Endodermal cell (in vitro differentiated cells): ENCODE data around the gene P2RX1. TPM values are rescaled to one million over a fixed set of nuclear protein-coding genes. Genes with fewer than 3 reads are reported as not detected.
"Not testable (repeated sequence)": the region's sequence is repeated elsewhere in the genome, so short reads cannot be mapped to it uniquely, and the experiment has no call there.

Source experiments
- DNase-seq: peaks from one replicate; pipeline ENCODE4 v3.0.0-alpha.2; 2017
- H3K27ac ChIP-seq: 2 replicates; pipeline ENCODE4 v1.5.1; 2013; ENCODE audit warnings: mild to moderate bottlenecking, low read depth, low read length, moderate library complexity
- H3K27me3 ChIP-seq: 2 replicates; pipeline ENCODE4 v1.6.1; 2013; ENCODE audit warnings: mild to moderate bottlenecking, low read length, moderate library complexity; ENCODE audit not compliant: insufficient read depth, control insufficient read depth, poor library complexity, severe bottlenecking
- H3K36me3 ChIP-seq: 2 replicates; pipeline ENCODE4 v1.7.0; 2013; ENCODE audit warnings: mild to moderate bottlenecking, low read length, moderate library complexity; ENCODE audit not compliant: control insufficient read depth, insufficient read depth
- H3K4me1 ChIP-seq: one replicate; pipeline ENCODE4 v1.7.0; 2013; ENCODE audit warnings: low read length; ENCODE audit not compliant: control insufficient read depth, insufficient read depth
- H3K4me3 ChIP-seq: 2 replicates; pipeline ENCODE4 v1.5.1; 2013; ENCODE audit warnings: mild to moderate bottlenecking, low read length, moderate library complexity
- H3K9ac ChIP-seq: 2 replicates; pipeline ENCODE4 v1.6.1; 2013; ENCODE audit warnings: mild to moderate bottlenecking, low read length, moderate library complexity; ENCODE audit not compliant: poor library complexity, severe bottlenecking; ENCODE audit errors: extremely low read depth
- H3K9me3 ChIP-seq: 2 replicates; pipeline ENCODE4 v1.6.1; 2013; ENCODE audit warnings: mild to moderate bottlenecking, low read length, moderate library complexity; ENCODE audit not compliant: control insufficient read depth
- H3K27ac Mint-ChIP-seq: 2 replicates; pipeline ENCODE4 v1.8.0; 2020; ENCODE audit warnings: mixed read lengths
- H3K27me3 Mint-ChIP-seq: 2 replicates; pipeline ENCODE4 v1.8.0; 2021; ENCODE audit warnings: mild to moderate bottlenecking, mixed read lengths; ENCODE audit not compliant: insufficient read depth
- H3K36me3 Mint-ChIP-seq: 2 replicates; pipeline ENCODE4 v1.8.0; 2020; ENCODE audit warnings: low read depth, mixed read lengths
- H3K4me1 Mint-ChIP-seq: 2 replicates; pipeline ENCODE4 v1.8.0; 2020; ENCODE audit warnings: mixed read lengths
- H3K4me3 Mint-ChIP-seq: 2 replicates; pipeline ENCODE4 v1.8.0; 2020; ENCODE audit warnings: mild to moderate bottlenecking, moderate library complexity, mixed read lengths
- H3K9me3 Mint-ChIP-seq: 2 replicates; pipeline ENCODE4 v1.8.0; 2020; ENCODE audit warnings: mild to moderate bottlenecking, mixed read lengths
- CTCF ChIP-seq: fragments of 200-600 bp; sonication (generic); conservative IDR thresholded peaks from 2 replicates; pipeline ENCODE4 v1.5.0; 2021; ENCODE audit warnings: antibody characterized with exemption, mild to moderate bottlenecking
- WGBS, 2 experiments: methylation state at CpG; one replicate each; pipeline versions ENCODE4 v1.1.5 to v1.1.7; 2013; ENCODE audit warnings: missing lambda C conversion rate in 2 of 2, mixed read lengths in 1 of 2; ENCODE audit not compliant: insufficient coverage in 1 of 2, insufficient read length in 1 of 2; 5-methylcytosine and 5-hydroxymethylcytosine counted together
- total RNA-seq, 2 donors: library from RNA; stranded (reverse); fragmentation: NEBNext Ultra II Directional in 1 of 2; extraction: Animal tissue kit (Norgen Biotek cat#: 25700) in 1 of 2; gene quantifications; 2 replicates in 1 of 2; 3 replicates in 1 of 2; pipeline ENCODE4 v1.2.1, GENCODE V29; 2021

The P2RX1 gene
- total RNA-seq, 2 donors from 2014 or later: not detected

GRCh38 chr17:3949418-3949817 is 33.2 kb upstream of the P2RX1 start:
- Mint-ChIP-seq H3K27me3 (peaks cover 4% of the 10 kb centered on the region), H3K9me3 (no peaks in the 10 kb centered on the region), H3K36me3 (no peaks in the 10 kb centered on the region), H3K4me1 (no peaks in the 10 kb centered on the region), H3K4me3 (no peak overlapping the region), H3K27ac (no peak overlapping the region)
- Histone ChIP-seq H3K4me3 (no peak overlapping the region), H3K27me3 (peaks cover under 1% of the 10 kb centered on the region), H3K9ac (no peak overlapping the region), H3K36me3 (no peaks in the 10 kb centered on the region), H3K9me3 (no peaks in the 10 kb centered on the region), H3K27ac (no peak overlapping the region), H3K4me1 (no peaks in the 10 kb centered on the region)
- TF ChIP-seq CTCF: no peak
- 50 to 89% methylated on average over 1 to 3 of the region's 3 CpGs for WGBS, 2 experiments
- DNase-seq: no peak

- H3K4me3 ChIP-seq, H3K36me3 ChIP-seq, H3K9me3 ChIP-seq, H3K27ac ChIP-seq, H3K27ac Mint-ChIP-seq, H3K4me3 Mint-ChIP-seq, H3K9ac ChIP-seq, H3K9me3 Mint-ChIP-seq, H3K27me3 ChIP-seq, H3K4me1 ChIP-seq, DNase-seq, H3K4me1 Mint-ChIP-seq, H3K36me3 Mint-ChIP-seq: not testable (repeated sequence)
- H3K27me3 Mint-ChIP-seq: peaks cover 13% of the 10 kb centered on the region
- 89 to 96% methylated on average over 3 of the region's 3 CpGs for WGBS, 2 experiments
Measured at GRCh38 chr17:3948551-3948950, 32.3 kb upstream of the P2RX1 start.

GRCh38 chr17:3947318-3947810 is 31.1 kb upstream of the P2RX1 start:
- no peaks in the 10 kb centered on the region for H3K9me3 Mint-ChIP-seq
- Histone ChIP-seq H3K27me3 (peaks cover 12% of the 10 kb centered on the region), H3K9ac (no peak overlapping the region), H3K9me3 (no peaks in the 10 kb centered on the region), H3K27ac (no peak overlapping the region), H3K36me3 (no peaks in the 10 kb centered on the region), H3K4me1 (no peaks in the 10 kb centered on the region), H3K4me3 (no peak overlapping the region)
- no peak for TF ChIP-seq CTCF
- DNase-seq: no peak
- peaks cover 21% of the 10 kb centered on the region for H3K27me3 Mint-ChIP-seq
- WGBS, 2 experiments: 94 to 97% methylated on average over 40 to 43 of the region's 43 CpGs
- H3K4me1 Mint-ChIP-seq: no peaks in the 10 kb centered on the region
- H3K4me3 Mint-ChIP-seq: no peak overlapping the region
- no peak overlapping the region for H3K27ac Mint-ChIP-seq
- H3K36me3 Mint-ChIP-seq: no peaks in the 10 kb centered on the region

GRCh38 chr17:3946711-3947235 is 30.5 kb upstream of the P2RX1 start:
- Histone ChIP-seq H3K27me3 (peaks cover 12% of the 10 kb centered on the region), H3K9me3 (no peaks in the 10 kb centered on the region), H3K9ac (no peak overlapping the region), H3K4me1 (no peaks in the 10 kb centered on the region), H3K4me3 (no peak overlapping the region), H3K27ac (no peak overlapping the region), H3K36me3 (no peaks in the 10 kb centered on the region)
- 75 to 87% methylated on average over 1 to 5 of the region's 5 CpGs for WGBS, 2 experiments
- H3K27me3 Mint-ChIP-seq: peaks cover 21% of the 10 kb centered on the region
- no peak overlapping the region for H3K4me3 Mint-ChIP-seq
- no peaks in the 10 kb centered on the region for H3K4me1 Mint-ChIP-seq
- TF ChIP-seq CTCF: no peak
- no peak overlapping the region for H3K27ac Mint-ChIP-seq
- DNase-seq: no peak
- H3K9me3 Mint-ChIP-seq: no peaks in the 10 kb centered on the region
- no peaks in the 10 kb centered on the region for H3K36me3 Mint-ChIP-seq
